ENCODE measurements around the gene FOXJ1.

DNA sequence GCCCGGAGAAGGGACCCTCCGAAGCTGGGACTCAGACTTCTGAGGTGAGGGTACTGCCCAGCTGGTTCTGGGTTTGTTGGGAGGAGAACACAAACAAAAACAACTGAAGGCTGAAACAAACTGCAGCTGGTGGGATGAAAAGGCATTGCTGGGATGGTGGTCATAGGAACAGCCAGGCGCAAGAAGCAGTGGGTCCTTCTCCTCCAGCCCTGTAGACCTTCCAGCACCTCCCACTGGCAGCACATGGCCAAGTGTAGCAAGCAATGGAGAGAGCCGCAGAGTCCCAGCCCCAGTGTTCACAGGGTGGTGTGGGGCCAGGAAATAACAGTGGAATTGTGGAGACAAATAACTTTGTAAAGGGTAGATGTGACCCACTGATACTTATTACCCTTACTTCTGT lies 48.7 kb upstream of the FOXJ1 start:
- TF ChIP-seq, protein P1, sequence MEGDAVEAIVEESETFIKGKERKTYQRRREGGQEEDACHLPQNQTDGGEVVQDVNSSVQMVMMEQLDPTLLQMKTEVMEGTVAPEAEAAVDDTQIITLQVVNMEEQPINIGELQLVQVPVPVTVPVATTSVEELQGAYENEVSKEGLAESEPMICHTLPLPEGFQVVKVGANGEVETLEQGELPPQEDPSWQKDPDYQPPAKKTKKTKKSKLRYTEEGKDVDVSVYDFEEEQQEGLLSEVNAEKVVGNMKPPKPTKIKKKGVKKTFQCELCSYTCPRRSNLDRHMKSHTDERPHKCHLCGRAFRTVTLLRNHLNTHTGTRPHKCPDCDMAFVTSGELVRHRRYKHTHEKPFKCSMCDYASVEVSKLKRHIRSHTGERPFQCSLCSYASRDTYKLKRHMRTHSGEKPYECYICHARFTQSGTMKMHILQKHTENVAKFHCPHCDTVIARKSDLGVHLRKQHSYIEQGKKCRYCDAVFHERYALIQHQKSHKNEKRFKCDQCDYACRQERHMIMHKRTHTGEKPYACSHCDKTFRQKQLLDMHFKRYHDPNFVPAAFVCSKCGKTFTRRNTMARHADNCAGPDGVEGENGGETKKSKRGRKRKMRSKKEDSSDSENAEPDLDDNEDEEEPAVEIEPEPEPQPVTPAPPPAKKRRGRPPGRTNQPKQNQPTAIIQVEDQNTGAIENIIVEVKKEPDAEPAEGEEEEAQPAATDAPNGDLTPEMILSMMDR (IDR thresholded peaks at IDR 0.05; ENCODE audit: poor library complexity), result no peak
- no peak for TF ChIP-seq EZH2phosphoT487 (IDR thresholded peaks at IDR 0.05; ENCODE audit: low read depth, severe bottlenecking, unreplicated experiment)
- no peak for TF ChIP-seq EZH2 (IDR thresholded peaks at IDR 0.05; ENCODE audit: borderline replicate concordance)
